Caco-2 (cell line): ENCODE data around the gene ZFR2. TPM values are rescaled to one million over a fixed set of nuclear protein-coding genes. Genes with fewer than 3 reads are reported as not detected.

Source experiments
- BruUV-seq: library from RNA; stranded (reverse); fragments of 400-500 nt; replicated peaks from 2 replicates; lab custom pipeline; 2021; lab: Mats Ljungman, UMichigan
- CTCF ChIA-PET: fragments of 300-600 bp; sonication (Branson Sonifier 250); formaldehyde crosslinking; loops from one replicate; lab custom pipeline; 2022; ENCODE audit warnings: antibody characterized with exemption; lab: Charles Lee
- POLR2A ChIA-PET: fragments of 300-600 bp; sonication (Branson Sonifier 250); formaldehyde crosslinking; loops from one replicate; lab custom pipeline; 2022; ENCODE audit warnings: antibody characterized with exemption; lab: Charles Lee
- DNase-seq, 2 experiments: peaks; one replicate each; pipeline versions ENCODE4 v3.0.0 to v3.0.0-alpha.2; 2020 to 2022
- H3K27me3 ChIP-seq: replicated peaks from 2 replicates; pipeline ENCODE4 v1.6.0; 2011; ENCODE audit warnings: low read length; ENCODE audit not compliant: control insufficient read depth, insufficient read depth
- H3K36me3 ChIP-seq: 2 replicates; pipeline ENCODE4 v1.5.1; 2011; ENCODE audit warnings: low read length; ENCODE audit not compliant: control insufficient read depth, insufficient read depth
- H3K4me1 ChIP-seq: fragments of 250-450 bp; sonication (Bioruptor Pico); 2 replicates; pipeline ENCODE4 v1.5.1; 2020; ENCODE audit warnings: mild to moderate bottlenecking
- H3K4me3 ChIP-seq: 2 replicates; pipeline ENCODE4 v1.5.1; 2011; ENCODE audit warnings: low read depth, mild to moderate bottlenecking, control low read depth, low read length
- H3K9me3 ChIP-seq: fragments of 250-450 bp; sonication (Bioruptor Pico); 2 replicates; pipeline ENCODE4 v1.5.1; 2020; ENCODE audit warnings: mild to moderate bottlenecking, moderate library complexity
- H3K27ac Mint-ChIP-seq: one replicate; pipeline ENCODE4 v1.8.0; 2022; ENCODE audit warnings: mixed read lengths; ENCODE audit not compliant: unreplicated experiment
- H3K27me3 Mint-ChIP-seq: one replicate; pipeline ENCODE4 v1.8.0; 2022; ENCODE audit warnings: mixed read lengths; ENCODE audit not compliant: insufficient read depth, unreplicated experiment
- H3K36me3 Mint-ChIP-seq: one replicate; pipeline ENCODE4 v1.8.0; 2022; ENCODE audit warnings: mild to moderate bottlenecking, mixed read lengths; ENCODE audit not compliant: insufficient read depth, unreplicated experiment
- H3K4me1 Mint-ChIP-seq: one replicate; pipeline ENCODE4 v1.8.0; 2022; ENCODE audit warnings: low read depth, mixed read lengths; ENCODE audit not compliant: unreplicated experiment
- H3K4me3 Mint-ChIP-seq: one replicate; pipeline ENCODE4 v1.8.0; 2022; ENCODE audit warnings: mild to moderate bottlenecking, moderate library complexity, mixed read lengths; ENCODE audit not compliant: unreplicated experiment
- H3K9me3 Mint-ChIP-seq: one replicate; pipeline ENCODE4 v1.8.0; 2022; ENCODE audit warnings: mixed read lengths; ENCODE audit not compliant: unreplicated experiment
- CTCF ChIP-seq, 2 experiments: fragments of 200-600 bp in 1 of 2; IDR thresholded peaks; 1 replicate in 1 of 2; 2 replicates in 1 of 2; pipeline versions ENCODE4 v1.5.1 to v1.8.0; 2011 to 2022; ENCODE audit warnings: antibody characterized with exemption in 1 of 2, control low read depth in 1 of 2, inconsistent platforms in 1 of 2, low read depth in 1 of 2, low read length in 1 of 2, mild to moderate bottlenecking in 1 of 2, moderate library complexity in 1 of 2; ENCODE audit not compliant: insufficient read depth in 1 of 2, severe bottlenecking in 1 of 2, unreplicated experiment in 1 of 2
- intact Hi-C: fragments of 100-400 bp; cut with micrococcal nuclease; formaldehyde crosslinking; loops from one replicate; pipeline ENCODE4 v1.10.0; 2022; ENCODE audit not compliant: unreplicated experiment
- total RNA-seq: library from RNA; stranded (reverse); gene quantifications from 2 replicates; pipeline ENCODE4 v1.2.3, GENCODE V29; 2022

The ZFR2 gene
- total RNA-seq, 1 experiment from 2014 or later, result not detected

DNA sequence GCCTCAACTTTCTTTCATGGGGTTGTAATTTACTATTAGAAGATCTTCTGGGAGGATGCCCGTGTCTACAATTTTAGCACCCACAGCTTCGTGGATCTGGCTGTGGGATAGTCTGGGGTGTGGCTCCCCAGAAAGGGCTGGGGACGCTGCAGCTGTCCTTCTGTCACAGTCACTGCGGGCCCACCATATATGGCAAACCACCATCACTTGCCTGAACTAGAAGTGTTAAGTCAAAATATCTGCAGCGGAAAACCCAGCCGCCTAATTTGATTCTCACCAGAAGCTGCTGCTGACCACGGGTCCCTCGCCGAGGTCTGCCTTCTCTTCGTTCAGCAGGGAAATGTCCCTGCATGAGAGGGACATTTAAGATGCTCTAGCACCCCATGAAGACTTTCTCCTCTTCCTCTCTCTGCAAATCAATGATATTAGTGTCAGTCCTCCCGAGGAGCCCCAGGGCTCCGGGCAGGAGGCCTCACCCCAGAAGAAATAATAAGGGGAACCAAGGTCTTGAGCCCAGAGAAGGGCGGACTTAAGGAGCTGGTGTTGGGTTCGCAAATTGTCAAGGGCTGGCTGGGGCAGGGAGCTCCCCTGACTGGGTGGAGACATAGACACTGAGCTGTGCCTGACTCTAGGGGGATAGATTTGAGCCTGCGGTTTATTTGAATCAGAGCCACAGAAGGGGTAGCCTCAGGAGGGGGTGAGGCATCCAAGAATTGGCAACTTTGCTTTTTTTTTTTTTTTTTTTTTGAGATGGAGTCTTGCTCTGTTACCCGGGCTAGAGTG lies 79.7 kb downstream of the ZFR2 start:
- Histone ChIP-seq H3K4me1 (no peaks in the 10 kb centered on the region), H3K9me3 (no peaks in the 10 kb centered on the region), H3K36me3 (no peaks in the 10 kb centered on the region), H3K4me3 (no peak overlapping the region), H3K27me3 (no peaks in the 10 kb centered on the region)
- Mint-ChIP-seq H3K36me3 (no peaks in the 10 kb centered on the region), H3K9me3 (no peaks in the 10 kb centered on the region), H3K4me1 (no peaks in the 10 kb centered on the region), H3K27me3 (peaks cover 6% of the 10 kb centered on the region), H3K4me3 (no peak overlapping the region), H3K27ac (no peak overlapping the region)
- ChIA-PET POLR2A (no interaction called here), CTCF (interaction anchor here (0.7 kb wide), 2 partner anchors 28 to 33 kb away, joined by 3 to 4 read pairs; no protein-coding TSS in a partner anchor)
- intact Hi-C loops, result no loop called here
- DNase-seq, result no peak
- BruUV-seq, result no TSS peak
- TF ChIP-seq CTCF (IDR thresholded peaks at IDR 0.05; ENCODE audit: insufficient read depth in 1 of 2, low read depth in 1 of 2, low read length in 1 of 2, severe bottlenecking in 1 of 2, unreplicated experiment in 1 of 2), result no peak

GRCh38 chr19:3785938-3786824 lies 82.7 kb downstream of the ZFR2 start, which contains the start of gene MATK:
MATK (minus strand) TSS chr19:3786381; CDS start chr19:3785135, 1,246 bp downstream.
- no peaks in the 10 kb centered on the region for H3K36me3 ChIP-seq
- POLR2A ChIA-PET, result no interaction called here
- Mint-ChIP-seq H3K27ac (no peak within 1 kb of the TSS), H3K36me3 (no peaks in the 10 kb centered on the region), H3K4me1 (no peaks in the 10 kb centered on the region), H3K27me3 (peaks cover 3% of the 10 kb centered on the region), H3K4me3 (peak within 1 kb of the TSS; percentile 22), H3K9me3 (peaks cover 9% of the 10 kb centered on the region)
- intact Hi-C loops, result no loop called here
- H3K9me3 ChIP-seq, result peaks cover 15% of the 10 kb centered on the region; the same call in 1 of the 2 replicates
- CTCF ChIA-PET, result no interaction called here
- no peak for TF ChIP-seq CTCF (IDR thresholded peaks at IDR 0.05; ENCODE audit: insufficient read depth in 1 of 2, low read depth in 1 of 2, low read length in 1 of 2, severe bottlenecking in 1 of 2, unreplicated experiment in 1 of 2)
- no peak for DNase-seq
- peak within 1 kb of the TSS; percentile 34 for H3K4me3 ChIP-seq
- no peaks in the 10 kb centered on the region for H3K4me1 ChIP-seq
- no TSS peak for BruUV-seq
- H3K27me3 ChIP-seq, result no peaks in the 10 kb centered on the region

DNA sequence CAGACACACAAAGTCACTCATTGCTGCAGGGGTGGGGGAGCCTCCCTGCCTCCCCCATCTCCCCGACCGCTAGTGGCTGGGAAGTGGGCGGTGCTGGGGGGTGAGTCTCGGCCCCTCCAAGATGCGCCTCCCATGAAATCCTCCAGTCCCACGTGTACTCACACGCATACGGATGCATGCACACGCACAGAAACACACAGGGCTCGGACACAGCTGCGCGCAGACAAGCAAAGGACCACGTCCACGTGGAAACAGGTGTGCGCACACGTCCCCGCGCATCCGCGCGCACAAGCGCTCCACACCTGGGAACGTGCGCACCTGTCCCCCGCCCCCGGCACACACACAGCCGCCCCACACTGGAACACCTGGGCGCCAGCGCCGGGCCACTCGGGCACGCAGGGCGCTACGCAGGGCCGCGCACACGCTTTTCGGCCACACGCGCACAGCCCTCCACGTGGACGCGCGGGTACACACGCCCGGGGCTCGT lies 83.3 kb downstream of the ZFR2 start:
- peaks cover 19% of the 10 kb centered on the region; the same call in 1 of the 2 replicates for H3K9me3 ChIP-seq
- peaks cover under 1% of the 10 kb centered on the region for H3K27me3 Mint-ChIP-seq
- ChIA-PET POLR2A (no interaction called here), CTCF (no interaction called here)
- peak overlapping the region; percentile 22 for H3K4me3 Mint-ChIP-seq
- no peak for TF ChIP-seq CTCF (IDR thresholded peaks at IDR 0.05; ENCODE audit: insufficient read depth in 1 of 2, low read depth in 1 of 2, low read length in 1 of 2, severe bottlenecking in 1 of 2, unreplicated experiment in 1 of 2)
- no peaks in the 10 kb centered on the region for H3K27me3 ChIP-seq
- H3K4me1 Mint-ChIP-seq, result no peaks in the 10 kb centered on the region
- H3K4me3 ChIP-seq, result peak overlapping the region; percentile 34
- no peak overlapping the region for H3K27ac Mint-ChIP-seq
- intact Hi-C loops, result no loop called here
- peaks cover 11% of the 10 kb centered on the region for H3K9me3 Mint-ChIP-seq
- H3K4me1 ChIP-seq, result no peaks in the 10 kb centered on the region
- H3K36me3 ChIP-seq, result no peaks in the 10 kb centered on the region
- H3K36me3 Mint-ChIP-seq, result no peaks in the 10 kb centered on the region
- no peak for DNase-seq
- no TSS peak for BruUV-seq
